ENCODE results near the gene VSTM2L.

- TF ChIP-seq CTCF (IDR thresholded peaks at IDR 0.05) (no peak), EZH2phosphoT487 (IDR thresholded peaks at IDR 0.05) (no peak), EZH2 (IDR thresholded peaks at IDR 0.05) (no peak)
Measured at GRCh38 chr20:37954190-37954589, 51.3 kb downstream of the VSTM2L start.
